GM12878 (cell line): ENCODE data around the gene TSPAN2. TPM values are rescaled to one million over a fixed set of nuclear protein-coding genes. Genes with fewer than 3 reads are reported as not detected.

Experiments
- ATAC-seq: fragments of 200-7000 bp; cut with Tn5 transposase; 3 replicates; pipeline ENCODE4 v1.9.1; 2020; ENCODE audit warnings: mild to moderate bottlenecking, moderate library complexity
- BruUV-seq: library from RNA; stranded (reverse); fragments of 400-500 nt; replicated peaks from 2 replicates; lab custom pipeline; 2021; lab: Mats Ljungman, UMichigan
- CTCF ChIA-PET: fragments of 300-600 bp; sonication (Branson Sonifier 250); formaldehyde crosslinking; extraction: SDS; loops from one replicate; lab custom pipeline; 2021; ENCODE audit warnings: inconsistent platforms; lab: Yijun Ruan, JAX
- POLR2A ChIA-PET: fragments of 350-600 bp; formaldehyde crosslinking; extraction: SDS; loops from one replicate; lab custom pipeline; 2021; ENCODE audit warnings: inconsistent platforms; lab: Charles Lee
- RAD21 ChIA-PET: fragments of 300-600 bp; sonication (Branson Sonifier 250); formaldehyde crosslinking; loops from one replicate; lab custom pipeline; 2023; ENCODE audit warnings: antibody characterized with exemption; ENCODE audit not compliant: unreplicated experiment; lab: Charles Lee
- SMC1A ChIA-PET: fragments of 300-600 bp; sonication (Branson Sonifier 250); formaldehyde crosslinking; loops from one replicate; lab custom pipeline; 2023; ENCODE audit not compliant: unreplicated experiment, uncharacterized antibody; lab: Charles Lee
- DNase-seq: peaks from one replicate; pipeline ENCODE4 v3.0.0-alpha.2; 2011; ENCODE audit warnings: low read depth, low spot score
- FAIRE-seq: peaks from 3 replicates; lab custom pipeline; 2011; peaks lifted over from hg19 to GRCh38; lab: Jason Lieb, UNC
- H2AFZ ChIP-seq: 2 replicates; pipeline ENCODE4 v1.6.0; 2011; ENCODE audit warnings: low read depth, low read length, control low read depth; ENCODE audit not compliant: control insufficient read depth
- H3K27ac ChIP-seq: 2 replicates; pipeline ENCODE4 v1.5.1; 2011; ENCODE audit warnings: control low read depth; ENCODE audit not compliant: control insufficient read depth, insufficient read depth
- H3K27me3 ChIP-seq, 2 experiments: replicated peaks in 1 of 2; 2 replicates each; pipeline versions ENCODE4 v1.6.0 to v1.6.1; 2011; ENCODE audit warnings: low read length in 1 of 2; ENCODE audit not compliant: control insufficient read depth in 2 of 2, insufficient read depth in 2 of 2
- H3K36me3 ChIP-seq, 2 experiments: 2 replicates each; pipeline ENCODE4 v1.5.1; 2011; ENCODE audit warnings: low read length in 1 of 2; ENCODE audit not compliant: control insufficient read depth in 2 of 2, insufficient read depth in 2 of 2
- H3K4me1 ChIP-seq: 2 replicates; pipeline ENCODE4 v1.6.1; 2011; ENCODE audit warnings: mild to moderate bottlenecking, low read length, moderate library complexity, mixed read lengths; ENCODE audit not compliant: control insufficient read depth, insufficient read depth
- H3K4me2 ChIP-seq: 2 replicates; pipeline ENCODE4 v1.6.0; 2011; ENCODE audit warnings: control low read depth; ENCODE audit not compliant: control insufficient read depth, insufficient read depth
- H3K4me3 ChIP-seq: fragments of 200-600 bp; sonication (generic); 2 replicates; pipeline ENCODE4 v1.5.1; 2016
- H3K79me2 ChIP-seq: 2 replicates; pipeline ENCODE4 v1.6.0; 2011; ENCODE audit warnings: low read length; ENCODE audit not compliant: control insufficient read depth, insufficient read depth
- H3K9ac ChIP-seq: 2 replicates; pipeline ENCODE4 v1.8.0; 2011; ENCODE audit warnings: low read length, control low read depth, mixed read lengths; ENCODE audit not compliant: control insufficient read depth, insufficient read depth
- H3K9me3 ChIP-seq: replicated peaks from 3 replicates; pipeline ENCODE4 v1.5.1; 2011; ENCODE audit warnings: mild to moderate bottlenecking, low read length; ENCODE audit not compliant: control insufficient read depth, insufficient read depth
- H4K20me1 ChIP-seq: 2 replicates; pipeline ENCODE4 v1.6.0; 2011; ENCODE audit not compliant: control insufficient read depth, insufficient read depth
- BHLHE40 ChIP-seq, 2 experiments: fragments of 450-650 bp in 1 of 2; IDR thresholded peaks; 2 replicates each; pipeline ENCODE4 v1.6.1; 2011 to 2017; ENCODE audit warnings: low read depth in 2 of 2, borderline replicate concordance in 1 of 2, improper control_type of control experiment in 1 of 2, low read length in 1 of 2, mild to moderate bottlenecking in 1 of 2
- CBFB ChIP-seq: IDR thresholded peaks from 2 replicates; pipeline ENCODE4 v1.6.1; 2016; ENCODE audit warnings: antibody characterized with exemption, low read depth
- CBX3 ChIP-seq: fragments of 200-600 bp; sonication (generic); IDR thresholded peaks from 2 replicates; pipeline ENCODE4 v1.6.1; 2016; ENCODE audit warnings: low read depth, borderline replicate concordance
- ESRRA ChIP-seq: IDR thresholded peaks from 2 replicates; pipeline ENCODE4 v1.6.1; 2012; ENCODE audit warnings: mild to moderate bottlenecking, low read length, improper control_type of control experiment
- ETV6 ChIP-seq, 2 experiments: fragments of 450-650 bp in 1 of 2; IDR thresholded peaks in 1 of 2; conservative IDR thresholded peaks in 1 of 2; 2 replicates each; pipeline ENCODE4 v1.6.1; 2014; ENCODE audit warnings: antibody characterized with exemption in 1 of 2, borderline replicate concordance in 1 of 2, low read depth in 1 of 2, mild to moderate bottlenecking in 1 of 2, moderate library complexity in 1 of 2
- FOS ChIP-seq: IDR thresholded peaks from 3 replicates; pipeline ENCODE4 v1.6.1; 2011; ENCODE audit warnings: borderline replicate concordance; ENCODE audit not compliant: insufficient read length; ENCODE audit errors: extremely low read depth
- HSF1 ChIP-seq: fragments of 150-350 bp; IDR thresholded peaks from 2 replicates; pipeline ENCODE4 v1.6.1; 2014; ENCODE audit warnings: mild to moderate bottlenecking, low read depth, low read length
- KDM1A ChIP-seq: fragments of 200-600 bp; sonication (generic); IDR thresholded peaks from 2 replicates; pipeline ENCODE4 v1.6.1; 2016; ENCODE audit warnings: borderline replicate concordance
- NBN ChIP-seq: fragments of 450-650 bp; IDR thresholded peaks from 2 replicates; pipeline ENCODE4 v1.6.1; 2016
- NFYB ChIP-seq: IDR thresholded peaks from 2 replicates; pipeline ENCODE4 v1.6.1; 2011; ENCODE audit warnings: low read depth, mild to moderate bottlenecking, low read length, improper control_type of control experiment, moderate library complexity; ENCODE audit not compliant: insufficient read depth
- NR2C2 ChIP-seq: IDR thresholded peaks from 2 replicates; pipeline ENCODE4 v1.6.1; 2011; ENCODE audit warnings: borderline replicate concordance, low read depth; ENCODE audit not compliant: control insufficient read depth, insufficient read length
- POU2F2 ChIP-seq: IDR thresholded peaks from 3 replicates; pipeline ENCODE4 v1.6.1; 2011; ENCODE audit warnings: low read depth, mild to moderate bottlenecking, low read length, borderline replicate concordance
- SMC3 ChIP-seq: IDR thresholded peaks from 2 replicates; pipeline ENCODE4 v1.6.1; 2011; ENCODE audit warnings: low read length, improper control_type of control experiment, borderline replicate concordance
- SP1 ChIP-seq: IDR thresholded peaks from one replicate; pipeline ENCODE4 v1.6.1; 2011; ENCODE audit warnings: low read depth, low read length
- TBL1XR1 ChIP-seq: IDR thresholded peaks from 2 replicates; pipeline ENCODE4 v1.6.1; 2012; ENCODE audit warnings: low read depth, low read length, improper control_type of control experiment
- TCF3 ChIP-seq: IDR thresholded peaks from 2 replicates; pipeline ENCODE4 v1.6.1; 2012; ENCODE audit warnings: low read depth, mild to moderate bottlenecking, low read length, borderline replicate concordance; ENCODE audit not compliant: insufficient read depth
- WGBS: methylation state at CpG from one replicate; pipeline ENCODE4 v1.1.6; 2016; ENCODE audit warnings: low lambda C conversion rate; ENCODE audit not compliant: insufficient replicate concordance, insufficient coverage; ENCODE audit errors: missing lambda C conversion rate; 5-methylcytosine and 5-hydroxymethylcytosine counted together
- in situ Hi-C: fragments of 300-500 bp; cut with MboI; formaldehyde crosslinking; loops from 9 replicates; pipeline ENCODE4 v1.14.3; 2018; ENCODE audit warnings: mixed read lengths
- intact Hi-C: fragments of 100-400 bp; cut with micrococcal nuclease; formaldehyde crosslinking; loops from one replicate; pipeline ENCODE4 v1.14.2; 2022; ENCODE audit not compliant: unreplicated experiment
- polyA plus RNA-seq, 11 experiments: library from polyadenylated mRNA; depleted of rRNA in 4 of 11; unstranded in 6 of 11; stranded (reverse) in 5 of 11; fragments of >200 nt; fragmentation: Nextera tagmentation in 4 of 11; fragmentation: Illumina TruSeq in 1 of 11; extraction: Ambion mirVana in 4 of 11; extraction: Trizol in 1 of 11; gene quantifications; 1 replicate in 1 of 11; 2 replicates in 10 of 11; pipeline versions ENCODE4 v1.2.1 to v1.2.3, GENCODE V29; 2011 to 2016; ENCODE audit warnings: inconsistent platforms in 2 of 11, missing spikeins in 2 of 11, low read depth in 1 of 11
- total RNA-seq, 4 experiments: library from RNA; depleted of rRNA in 3 of 4; stranded (reverse); fragments of >200 nt in 3 of 4; fragmentation: Illumina TruSeq in 1 of 4; extraction: Trizol in 1 of 4; gene quantifications; 2 replicates each; pipeline versions ENCODE4 v1.2.1 to v1.2.3, GENCODE V29; 2013 to 2021
- TF ChIP-seq, protein P1 (sequence below): IDR thresholded peaks from 2 replicates; pipeline ENCODE4 v1.6.1; 2012; ENCODE audit warnings: low read depth, low read length, improper control_type of control experiment
- TF ChIP-seq, protein P2 (sequence below): fragments of 450-650 bp; formaldehyde crosslinking; IDR thresholded peaks from 2 replicates; pipeline ENCODE4 v1.5.0; 2022; ENCODE audit warnings: mild to moderate bottlenecking, missing genetic modification characterization

TSPAN2 gene
- total and polyA plus RNA-seq, 10 of the 15 experiments (the other 5 are each of a cell fraction or from before 2014, with no cell fraction given) = under 0.01 to 0.73 TPM; not detected in 8

DNA sequence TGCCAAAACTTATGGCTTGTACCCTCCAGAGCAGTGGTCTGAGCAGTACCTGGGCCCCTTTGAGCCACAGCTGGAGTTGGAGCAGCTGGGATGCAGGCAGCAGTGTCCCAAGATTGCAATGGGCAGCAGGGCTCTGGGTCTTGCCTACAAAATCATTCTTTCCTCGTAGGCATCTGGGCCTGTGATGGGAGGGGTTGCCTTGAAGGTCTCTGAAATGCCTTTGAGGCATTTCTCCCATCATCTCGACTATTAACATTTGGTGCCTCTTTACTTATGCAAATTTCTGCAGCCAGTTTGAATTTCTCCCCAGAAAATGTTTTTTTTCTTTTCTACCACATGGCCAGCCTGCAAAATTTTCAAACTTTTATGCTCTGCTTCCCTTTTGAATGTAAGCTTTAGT lies 31.0 kb upstream of the TSPAN2 start:
- Histone ChIP-seq H3K27ac (no peak overlapping the region), H3K79me2 (no peaks in the 10 kb centered on the region), H3K4me2 (no peak overlapping the region), H3K27me3 (no peaks in the 10 kb centered on the region), H3K4me1 (no peaks in the 10 kb centered on the region), H3K9ac (no peak overlapping the region), H3K36me3 (no peaks in the 10 kb centered on the region), H3K4me3 (no peak overlapping the region), H2AFZ (no peak overlapping the region), H3K9me3 (no peaks in the 10 kb centered on the region), H4K20me1 (no peaks in the 10 kb centered on the region)
- DNase-seq = no peak
- BruUV-seq = no TSS peak
- in situ Hi-C loops (no loop called here), intact Hi-C loops (no loop called here)
- 0% methylated on average over 2 of the region's 2 CpGs for WGBS
- TF ChIP-seq NR2C2 = no peak
- TF ChIP-seq ETV6 (conservative IDR thresholded peaks at IDR 0.05 in 1 of 2, IDR thresholded peaks at IDR 0.05 in 1 of 2; ENCODE audit: borderline replicate concordance in 1 of 2, low read depth in 1 of 2) = no peak
- TF ChIP-seq FOS = no peak
- TF ChIP-seq, protein P1, sequence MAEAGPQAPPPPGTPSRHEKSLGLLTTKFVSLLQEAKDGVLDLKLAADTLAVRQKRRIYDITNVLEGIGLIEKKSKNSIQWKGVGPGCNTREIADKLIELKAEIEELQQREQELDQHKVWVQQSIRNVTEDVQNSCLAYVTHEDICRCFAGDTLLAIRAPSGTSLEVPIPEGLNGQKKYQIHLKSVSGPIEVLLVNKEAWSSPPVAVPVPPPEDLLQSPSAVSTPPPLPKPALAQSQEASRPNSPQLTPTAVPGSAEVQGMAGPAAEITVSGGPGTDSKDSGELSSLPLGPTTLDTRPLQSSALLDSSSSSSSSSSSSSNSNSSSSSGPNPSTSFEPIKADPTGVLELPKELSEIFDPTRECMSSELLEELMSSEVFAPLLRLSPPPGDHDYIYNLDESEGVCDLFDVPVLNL = no peak
- TF ChIP-seq SMC3 = no peak
- TF ChIP-seq NBN = no peak
- TF ChIP-seq, protein P2, sequence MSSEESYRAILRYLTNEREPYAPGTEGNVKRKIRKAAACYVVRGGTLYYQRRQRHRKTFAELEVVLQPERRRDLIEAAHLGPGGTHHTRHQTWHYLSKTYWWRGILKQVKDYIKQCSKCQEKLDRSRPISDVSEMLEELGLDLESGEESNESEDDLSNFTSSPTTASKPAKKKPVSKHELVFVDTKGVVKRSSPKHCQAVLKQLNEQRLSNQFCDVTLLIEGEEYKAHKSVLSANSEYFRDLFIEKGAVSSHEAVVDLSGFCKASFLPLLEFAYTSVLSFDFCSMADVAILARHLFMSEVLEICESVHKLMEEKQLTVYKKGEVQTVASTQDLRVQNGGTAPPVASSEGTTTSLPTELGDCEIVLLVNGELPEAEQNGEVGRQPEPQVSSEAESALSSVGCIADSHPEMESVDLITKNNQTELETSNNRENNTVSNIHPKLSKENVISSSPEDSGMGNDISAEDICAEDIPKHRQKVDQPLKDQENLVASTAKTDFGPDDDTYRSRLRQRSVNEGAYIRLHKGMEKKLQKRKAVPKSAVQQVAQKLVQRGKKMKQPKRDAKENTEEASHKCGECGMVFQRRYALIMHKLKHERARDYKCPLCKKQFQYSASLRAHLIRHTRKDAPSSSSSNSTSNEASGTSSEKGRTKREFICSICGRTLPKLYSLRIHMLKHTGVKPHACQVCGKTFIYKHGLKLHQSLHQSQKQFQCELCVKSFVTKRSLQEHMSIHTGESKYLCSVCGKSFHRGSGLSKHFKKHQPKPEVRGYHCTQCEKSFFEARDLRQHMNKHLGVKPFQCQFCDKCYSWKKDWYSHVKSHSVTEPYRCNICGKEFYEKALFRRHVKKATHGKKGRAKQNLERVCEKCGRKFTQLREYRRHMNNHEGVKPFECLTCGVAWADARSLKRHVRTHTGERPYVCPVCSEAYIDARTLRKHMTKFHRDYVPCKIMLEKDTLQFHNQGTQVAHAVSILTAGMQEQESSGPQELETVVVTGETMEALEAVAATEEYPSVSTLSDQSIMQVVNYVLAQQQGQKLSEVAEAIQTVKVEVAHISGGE (CRISPR knock-in tag) = no peak
- no peak for TF ChIP-seq NFYB
- no peak for TF ChIP-seq CBX3
- no peak for TF ChIP-seq HSF1
- TF ChIP-seq TCF3 = no peak
- no peak for TF ChIP-seq BHLHE40 (IDR thresholded peaks at IDR 0.05; ENCODE audit: borderline replicate concordance in 1 of 2, low read depth in 2 of 2, low read length in 1 of 2)
- TF ChIP-seq CBFB = no peak
- no peak for TF ChIP-seq SP1
- TF ChIP-seq POU2F2 = no peak
- TF ChIP-seq KDM1A = no peak
- no peak for TF ChIP-seq TBL1XR1
- TF ChIP-seq ESRRA = no peak
- FAIRE-seq = no peak
- ChIA-PET CTCF (no interaction called here), SMC1A (interaction anchor here (0.6 to 1.4 kb wide), 3 partner anchors 10 to 62 kb away, joined by 3 read pairs; no protein-coding TSS in a partner anchor), RAD21 (no interaction called here), POLR2A (no interaction called here)
- ATAC-seq = no peak
